ENCODE data around the gene SLC43A1.

- no peak for TF ChIP-seq POLR2A (IDR thresholded peaks at IDR 0.05; ENCODE audit: low read depth, low read length)
- TF ChIP-seq, protein P1, sequence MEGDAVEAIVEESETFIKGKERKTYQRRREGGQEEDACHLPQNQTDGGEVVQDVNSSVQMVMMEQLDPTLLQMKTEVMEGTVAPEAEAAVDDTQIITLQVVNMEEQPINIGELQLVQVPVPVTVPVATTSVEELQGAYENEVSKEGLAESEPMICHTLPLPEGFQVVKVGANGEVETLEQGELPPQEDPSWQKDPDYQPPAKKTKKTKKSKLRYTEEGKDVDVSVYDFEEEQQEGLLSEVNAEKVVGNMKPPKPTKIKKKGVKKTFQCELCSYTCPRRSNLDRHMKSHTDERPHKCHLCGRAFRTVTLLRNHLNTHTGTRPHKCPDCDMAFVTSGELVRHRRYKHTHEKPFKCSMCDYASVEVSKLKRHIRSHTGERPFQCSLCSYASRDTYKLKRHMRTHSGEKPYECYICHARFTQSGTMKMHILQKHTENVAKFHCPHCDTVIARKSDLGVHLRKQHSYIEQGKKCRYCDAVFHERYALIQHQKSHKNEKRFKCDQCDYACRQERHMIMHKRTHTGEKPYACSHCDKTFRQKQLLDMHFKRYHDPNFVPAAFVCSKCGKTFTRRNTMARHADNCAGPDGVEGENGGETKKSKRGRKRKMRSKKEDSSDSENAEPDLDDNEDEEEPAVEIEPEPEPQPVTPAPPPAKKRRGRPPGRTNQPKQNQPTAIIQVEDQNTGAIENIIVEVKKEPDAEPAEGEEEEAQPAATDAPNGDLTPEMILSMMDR (conservative IDR thresholded peaks at IDR 0.05; ENCODE audit: low read depth, low read length): no peak
- TF ChIP-seq NFE2L2 (IDR thresholded peaks at IDR 0.05; ENCODE audit: low read depth, low read length): no peak
- no peak for TF ChIP-seq MAZ (IDR thresholded peaks at IDR 0.05; ENCODE audit: borderline replicate concordance, low read depth, low read length)
- TF ChIP-seq SMC3 (IDR thresholded peaks at IDR 0.05; ENCODE audit: low read depth, low read length): no peak
- TF ChIP-seq RFX5 (IDR thresholded peaks at IDR 0.05; ENCODE audit: low read depth, low read length): no peak
- TF ChIP-seq RAD21 (IDR thresholded peaks at IDR 0.05; ENCODE audit: low read length): no peak
- TF ChIP-seq MXI1 (IDR thresholded peaks at IDR 0.05; ENCODE audit: borderline replicate concordance, low read depth, low read length): no peak
These were observed 28.1 kb upstream of the SLC43A1 start for GRCh38 chr11:57543593-57543992.
